ENCODE measurements around the gene STX1B.

The STX1B gene

GRCh38 chr16:31005350-31006085 is 4.9 kb downstream of the STX1B start:
- no peak overlapping the region for H3K27ac ChIP-seq (ENCODE audit: insufficient read depth, low read depth, low read length, poor library complexity, severe bottlenecking)
- H3K9me3 ChIP-seq (ENCODE audit: control insufficient read depth, low read length), result no peaks in the 10 kb centered on the region
- H3K4me3 ChIP-seq (ENCODE audit: insufficient read depth, low read depth, low read length), result no peak overlapping the region
- no peaks in the 10 kb centered on the region for H3K36me3 ChIP-seq (ENCODE audit: control insufficient read depth, insufficient read depth, low read length)
- no peaks in the 10 kb centered on the region for H3K27me3 ChIP-seq (ENCODE audit: control insufficient read depth, insufficient read depth, low read length, poor library complexity, severe bottlenecking)
- 85 to 91% methylated on average over 15 to 16 of the region's 16 CpGs for WGBS, 2 experiments
- no peaks in the 10 kb centered on the region for H3K4me1 ChIP-seq (ENCODE audit: control insufficient read depth, insufficient read depth, low read length)

DNA sequence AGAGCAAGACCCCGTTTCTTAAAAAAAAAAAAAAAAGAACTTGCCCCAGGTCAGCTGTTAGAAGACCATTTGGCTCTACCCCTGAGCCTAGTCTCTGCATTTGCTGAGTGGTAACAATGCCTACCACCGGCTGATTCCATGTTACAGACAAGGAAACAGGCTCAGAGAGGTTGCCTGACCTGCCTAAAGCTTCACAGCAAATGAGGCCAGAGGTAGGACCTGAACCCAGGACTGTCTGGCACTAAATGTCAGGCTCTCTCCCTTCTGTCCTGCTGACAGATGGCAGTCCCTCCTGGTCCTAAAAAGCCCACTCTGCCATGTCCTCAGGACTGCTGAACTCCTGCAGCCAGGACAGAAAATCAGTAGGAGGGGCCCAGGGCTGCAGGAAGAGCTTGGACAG is 5.8 kb downstream of the STX1B start:
- 93 to 94% methylated on average over 2 of the region's 2 CpGs for whole genome bisulfite sequencing, 2 experiments
- H3K9me3 ChIP-seq (ENCODE audit: control insufficient read depth, low read length), result no peaks in the 10 kb centered on the region
- H3K27ac ChIP-seq (ENCODE audit: insufficient read depth, low read depth, low read length, poor library complexity, severe bottlenecking), result no peak overlapping the region
- H3K4me1 ChIP-seq (ENCODE audit: control insufficient read depth, insufficient read depth, low read length), result no peaks in the 10 kb centered on the region
- no peaks in the 10 kb centered on the region for H3K36me3 ChIP-seq (ENCODE audit: control insufficient read depth, insufficient read depth, low read length)
- H3K4me3 ChIP-seq (ENCODE audit: insufficient read depth, low read depth, low read length), result no peak overlapping the region
- no peaks in the 10 kb centered on the region for H3K27me3 ChIP-seq (ENCODE audit: control insufficient read depth, insufficient read depth, low read length, poor library complexity, severe bottlenecking)

GRCh38 chr16:31003744-31004143 is 6.7 kb downstream of the STX1B start:
- Histone ChIP-seq H3K4me1 (ENCODE audit: control insufficient read depth, insufficient read depth, low read length) (no peaks in the 10 kb centered on the region), H3K4me3 (ENCODE audit: insufficient read depth, low read depth, low read length) (no peak overlapping the region), H3K9me3 (ENCODE audit: control insufficient read depth, low read length) (no peaks in the 10 kb centered on the region), H3K36me3 (ENCODE audit: control insufficient read depth, insufficient read depth, low read length) (no peaks in the 10 kb centered on the region), H3K27ac (ENCODE audit: insufficient read depth, low read depth, low read length, poor library complexity, severe bottlenecking) (no peak overlapping the region), H3K27me3 (ENCODE audit: control insufficient read depth, insufficient read depth, low read length, poor library complexity, severe bottlenecking) (peaks cover under 1% of the 10 kb centered on the region)
- 88 to 89% methylated on average over 6 of the region's 6 CpGs for WGBS, 2 experiments

GRCh38 chr16:31002862-31003341 is 7.5 kb downstream of the STX1B start:
- no peak overlapping the region for H3K4me3 ChIP-seq (ENCODE audit: insufficient read depth, low read depth, low read length)
- H3K27ac ChIP-seq (ENCODE audit: insufficient read depth, low read depth, low read length, poor library complexity, severe bottlenecking), result no peak overlapping the region
- H3K27me3 ChIP-seq (ENCODE audit: control insufficient read depth, insufficient read depth, low read length, poor library complexity, severe bottlenecking), result peaks cover 9% of the 10 kb centered on the region
- no peaks in the 10 kb centered on the region for H3K9me3 ChIP-seq (ENCODE audit: control insufficient read depth, low read length)
- H3K4me1 ChIP-seq (ENCODE audit: control insufficient read depth, insufficient read depth, low read length), result no peaks in the 10 kb centered on the region
- 84 to 85% methylated on average over 9 of the region's 9 CpGs for WGBS, 2 experiments
- no peaks in the 10 kb centered on the region for H3K36me3 ChIP-seq (ENCODE audit: control insufficient read depth, insufficient read depth, low read length)

GRCh38 chr16:31002250-31002700 is 8.2 kb downstream of the STX1B start:
- Histone ChIP-seq H3K4me3 (ENCODE audit: insufficient read depth, low read depth, low read length) (no peak overlapping the region), H3K27me3 (ENCODE audit: control insufficient read depth, insufficient read depth, low read length, poor library complexity, severe bottlenecking) (peaks cover 15% of the 10 kb centered on the region), H3K27ac (ENCODE audit: insufficient read depth, low read depth, low read length, poor library complexity, severe bottlenecking) (no peak overlapping the region)

DNA sequence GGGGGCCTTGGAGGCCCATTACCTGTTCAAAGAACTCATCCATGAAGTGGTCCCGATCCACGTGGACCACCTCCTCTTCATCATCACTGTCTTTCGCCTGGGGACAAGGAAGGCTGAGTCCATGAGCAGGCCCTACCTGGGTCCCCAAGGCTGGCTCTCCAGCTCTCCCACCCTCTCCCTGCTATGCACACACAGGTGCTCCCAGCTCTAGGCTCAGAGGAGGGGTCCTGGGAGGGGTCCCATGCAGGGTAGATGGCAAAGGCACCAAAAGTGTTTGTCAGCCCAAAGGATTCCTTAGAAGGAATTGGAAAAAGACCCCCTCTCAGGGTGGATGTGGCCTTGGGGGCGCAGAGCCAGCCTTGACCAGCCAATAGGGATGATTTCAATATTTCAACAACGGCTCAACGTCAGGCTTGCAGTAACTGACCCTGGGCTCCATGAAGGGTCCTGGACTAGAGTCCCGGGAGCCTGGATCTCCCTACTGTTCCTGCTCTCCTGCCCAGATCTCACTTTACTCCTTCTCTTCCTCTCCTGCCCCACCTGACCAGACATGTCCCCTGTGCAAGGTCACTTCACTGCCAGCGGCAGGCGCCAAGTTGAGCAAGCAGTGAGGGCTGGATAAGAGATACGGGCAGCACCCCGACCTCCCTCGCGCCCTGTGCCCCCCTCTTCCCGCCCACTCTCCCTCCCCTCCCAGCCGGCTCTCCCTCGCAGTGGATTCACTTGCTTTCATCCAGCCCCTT is 8.8 kb downstream of the STX1B start:
- H3K27ac ChIP-seq (ENCODE audit: insufficient read depth, low read depth, low read length, poor library complexity, severe bottlenecking), result no peak overlapping the region
- H3K4me3 ChIP-seq (ENCODE audit: insufficient read depth, low read depth, low read length), result no peak overlapping the region
- H3K9me3 ChIP-seq (ENCODE audit: control insufficient read depth, low read length), result no peaks in the 10 kb centered on the region
- 80 to 81% methylated on average over 16 of the region's 16 CpGs for WGBS, 2 experiments
- H3K36me3 ChIP-seq (ENCODE audit: control insufficient read depth, insufficient read depth, low read length), result no peaks in the 10 kb centered on the region
- H3K27me3 ChIP-seq (ENCODE audit: control insufficient read depth, insufficient read depth, low read length, poor library complexity, severe bottlenecking), result peaks cover 21% of the 10 kb centered on the region
- peaks cover 3% of the 10 kb centered on the region for H3K4me1 ChIP-seq (ENCODE audit: control insufficient read depth, insufficient read depth, low read length)

More at GRCh38 chr16:31002250-31002700, 8.2 kb downstream of the STX1B start:
- WGBS, 2 experiments, result 90% methylated on average over 10 of the region's 10 CpGs
- Histone ChIP-seq H3K4me1 (ENCODE audit: control insufficient read depth, insufficient read depth, low read length) (no peaks in the 10 kb centered on the region), H3K9me3 (ENCODE audit: control insufficient read depth, low read length) (no peaks in the 10 kb centered on the region), H3K36me3 (ENCODE audit: control insufficient read depth, insufficient read depth, low read length) (no peaks in the 10 kb centered on the region)

- no peak overlapping the region for H3K27ac ChIP-seq (ENCODE audit: insufficient read depth, low read depth, low read length, poor library complexity, severe bottlenecking)
- H3K4me3 ChIP-seq (ENCODE audit: insufficient read depth, low read depth, low read length), result no peak overlapping the region
- WGBS, 2 experiments, result 91 to 93% methylated on average over 19 of the region's 19 CpGs
- H3K9me3 ChIP-seq (ENCODE audit: control insufficient read depth, low read length), result no peaks in the 10 kb centered on the region
- H3K4me1 ChIP-seq (ENCODE audit: control insufficient read depth, insufficient read depth, low read length), result peaks cover 8% of the 10 kb centered on the region
- peaks cover 30% of the 10 kb centered on the region for H3K27me3 ChIP-seq (ENCODE audit: control insufficient read depth, insufficient read depth, low read length, poor library complexity, severe bottlenecking)
- no peaks in the 10 kb centered on the region for H3K36me3 ChIP-seq (ENCODE audit: control insufficient read depth, insufficient read depth, low read length)
Observed at GRCh38 chr16:31000671-31001382, 9.6 kb downstream of the STX1B start.

DNA sequence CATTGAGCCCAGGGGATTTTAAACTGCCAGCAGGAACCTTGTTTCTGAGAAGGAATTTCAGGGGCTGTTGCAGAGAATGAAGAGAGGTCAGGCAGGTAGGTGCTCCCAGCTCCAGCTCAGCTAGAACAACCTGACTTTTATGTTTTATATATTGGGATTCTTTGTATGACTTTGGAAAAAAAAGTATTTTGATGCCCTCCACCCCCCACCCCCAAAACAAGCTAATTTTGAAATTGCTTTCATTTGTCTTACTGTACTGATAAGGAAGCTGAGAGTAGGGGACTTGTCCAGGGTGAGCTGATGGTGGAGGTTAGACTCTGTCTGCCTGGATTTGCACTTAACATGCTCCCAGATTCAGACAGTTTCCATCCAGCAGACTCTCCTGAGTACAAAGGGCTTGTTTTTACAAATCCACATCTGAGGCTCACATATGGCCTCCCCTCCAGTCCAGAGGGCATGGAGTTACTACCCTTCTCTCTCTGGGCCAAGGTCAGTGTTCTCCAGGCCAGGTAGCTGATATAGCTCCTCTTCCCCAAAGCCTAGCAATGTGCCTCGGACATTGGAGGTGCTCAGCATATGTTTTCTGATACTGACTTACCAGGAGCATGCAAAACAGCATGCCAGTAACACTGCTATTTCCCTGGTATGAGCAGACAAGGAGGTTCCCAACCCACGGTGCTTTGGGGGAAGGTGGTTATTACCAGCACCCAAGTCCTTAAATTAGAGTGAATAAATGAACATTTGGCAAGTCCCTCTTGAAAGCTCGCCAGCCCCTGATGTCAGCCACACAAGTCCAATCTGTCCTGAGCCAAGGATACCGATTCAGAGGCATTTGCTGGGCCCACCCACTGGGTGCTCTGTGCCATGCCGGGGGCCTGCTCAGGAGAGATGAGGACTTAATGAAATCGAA is 11.3 kb downstream of the STX1B start:
- Histone ChIP-seq H3K27ac (ENCODE audit: insufficient read depth, low read depth, low read length, poor library complexity, severe bottlenecking) (no peak overlapping the region), H3K27me3 (ENCODE audit: control insufficient read depth, insufficient read depth, low read length, poor library complexity, severe bottlenecking) (peaks cover 31% of the 10 kb centered on the region), H3K9me3 (ENCODE audit: control insufficient read depth, low read length) (no peaks in the 10 kb centered on the region), H3K4me3 (ENCODE audit: insufficient read depth, low read depth, low read length) (no peak overlapping the region), H3K36me3 (ENCODE audit: control insufficient read depth, insufficient read depth, low read length) (no peaks in the 10 kb centered on the region), H3K4me1 (ENCODE audit: control insufficient read depth, insufficient read depth, low read length) (peaks cover 8% of the 10 kb centered on the region)
- WGBS, 2 experiments, result 87 to 92% methylated on average over 6 of the region's 6 CpGs

All from ectodermal cell (in vitro differentiated cells).